ENCODE measurements around the gene GFRA4. TPM values are rescaled to one million over a fixed set of nuclear protein-coding genes. Genes with fewer than 3 reads are reported as not detected.

Gene GFRA4
- total RNA-seq, 1 experiment from 2014 or later = not detected

- H3K9me2 ChIP-seq (replicated peaks; ENCODE audit: low read length) = no peaks in the 10 kb centered on the region
- H3K36me3 ChIP-seq (ENCODE audit: low read depth, low read length) = no peaks in the 10 kb centered on the region
- DNase-seq = no peak
- H3K4me2 ChIP-seq (ENCODE audit: low read length) = no peak overlapping the region
- TF ChIP-seq CTCF (conservative IDR thresholded peaks at IDR 0.05; ENCODE audit: low read depth, low read length) (no peak), EZH2phosphoT487 (IDR thresholded peaks at IDR 0.05; ENCODE audit: borderline replicate concordance, low read length) (no peak), EZH2 (IDR thresholded peaks at IDR 0.05; ENCODE audit: low read length, unreplicated experiment) (no peak)
- no peaks in the 10 kb centered on the region for H3K9me3 ChIP-seq (ENCODE audit: low read length)
- H3F3A ChIP-seq (ENCODE audit: low read length, unreplicated experiment) = no peaks in the 10 kb centered on the region
- no TSS peak for BruUV-seq (replicated peaks)
- intact Hi-C loops (cut with micrococcal nuclease) = no loop called here
- no peak overlapping the region for H3K9ac ChIP-seq (ENCODE audit: low read length)
- H3K27ac ChIP-seq (ENCODE audit: low read length) = no peak overlapping the region
- no peak overlapping the region for H2AFZ ChIP-seq (ENCODE audit: low read length)
- no peaks in the 10 kb centered on the region for H3K27me3 ChIP-seq (ENCODE audit: low read length)
- ChIA-PET CTCF (no interaction called here), POLR2A (ENCODE audit: unreplicated experiment) (interaction anchor here (0.6 kb wide), 1 partner anchor 83 kb away, joined by 3 read pairs; no protein-coding TSS in a partner anchor)
- ATAC-seq = no peak
- no peaks in the 10 kb centered on the region for H3K79me2 ChIP-seq (ENCODE audit: low read length)
- no peak overlapping the region for H3K4me3 ChIP-seq (ENCODE audit: low read length)
- H4K20me1 ChIP-seq (ENCODE audit: low read length) = no peaks in the 10 kb centered on the region
- peaks cover 3% of the 10 kb centered on the region; the same call in 1 of the 2 replicates for H3K4me1 ChIP-seq (ENCODE audit: insufficient read depth, low read length)
Observed at GRCh38 chr20:3653921-3654320, 9.3 kb downstream of the GFRA4 start.

GRCh38 chr20:3652676-3653596 lies 10.3 kb downstream of the GFRA4 start:
- Histone ChIP-seq H3F3A (ENCODE audit: low read length, unreplicated experiment) (no peaks in the 10 kb centered on the region), H3K4me2 (ENCODE audit: low read length) (no peak overlapping the region), H3K4me3 (ENCODE audit: low read length) (no peak overlapping the region), H3K9me2 (replicated peaks; ENCODE audit: low read length) (no peaks in the 10 kb centered on the region), H3K4me1 (ENCODE audit: insufficient read depth, low read length) (peaks cover 3% of the 10 kb centered on the region; the same call in 1 of the 2 replicates), H2AFZ (ENCODE audit: low read length) (no peak overlapping the region), H3K9ac (ENCODE audit: low read length) (no peak overlapping the region), H4K20me1 (ENCODE audit: low read length) (no peaks in the 10 kb centered on the region), H3K9me3 (ENCODE audit: low read length) (no peaks in the 10 kb centered on the region), H3K27me3 (ENCODE audit: low read length) (no peaks in the 10 kb centered on the region), H3K27ac (ENCODE audit: low read length) (no peak overlapping the region), H3K36me3 (ENCODE audit: low read depth, low read length) (no peaks in the 10 kb centered on the region; the same call in 1 of the 2 replicates), H3K79me2 (ENCODE audit: low read length) (no peaks in the 10 kb centered on the region)
- DNase-seq (no peak), ATAC-seq (no peak)
- ChIA-PET CTCF (no interaction called here), POLR2A (ENCODE audit: unreplicated experiment) (no interaction called here)
- intact Hi-C loops (cut with micrococcal nuclease) = no loop called here
- BruUV-seq (replicated peaks) = no TSS peak
- no peak for TF ChIP-seq CTCF (conservative IDR thresholded peaks at IDR 0.05; ENCODE audit: low read depth, low read length)
- no peak for TF ChIP-seq EZH2phosphoT487 (IDR thresholded peaks at IDR 0.05; ENCODE audit: borderline replicate concordance, low read length)
- TF ChIP-seq EZH2 (IDR thresholded peaks at IDR 0.05; ENCODE audit: low read length, unreplicated experiment) = no peak

GRCh38 chr20:3652221-3652620 lies 11.0 kb downstream of the GFRA4 start:
- no peak for TF ChIP-seq EZH2 (IDR thresholded peaks at IDR 0.05; ENCODE audit: low read length, unreplicated experiment)
- TF ChIP-seq EZH2phosphoT487 (IDR thresholded peaks at IDR 0.05; ENCODE audit: borderline replicate concordance, low read length) = no peak
- TF ChIP-seq CTCF (conservative IDR thresholded peaks at IDR 0.05; ENCODE audit: low read depth, low read length) = no peak
- H3F3A ChIP-seq (ENCODE audit: low read length, unreplicated experiment) = no peaks in the 10 kb centered on the region
- no peaks in the 10 kb centered on the region for H3K79me2 ChIP-seq (ENCODE audit: low read length)
- H3K4me2 ChIP-seq (ENCODE audit: low read length) = no peak overlapping the region
- H4K20me1 ChIP-seq (ENCODE audit: low read length) = no peaks in the 10 kb centered on the region
- no peaks in the 10 kb centered on the region for H3K9me2 ChIP-seq (replicated peaks; ENCODE audit: low read length)
- no peak overlapping the region for H3K9ac ChIP-seq (ENCODE audit: low read length)
- H3K27me3 ChIP-seq (ENCODE audit: low read length) = no peaks in the 10 kb centered on the region
- no peak overlapping the region for H3K27ac ChIP-seq (ENCODE audit: low read length)
- ATAC-seq (no peak), DNase-seq (no peak)
- H3K4me1 ChIP-seq (ENCODE audit: insufficient read depth, low read length) = peaks cover 4% of the 10 kb centered on the region
- CTCF ChIA-PET = no interaction called here
- H2AFZ ChIP-seq (ENCODE audit: low read length) = no peak overlapping the region
- POLR2A ChIA-PET (ENCODE audit: unreplicated experiment) = no interaction called here
- no peaks in the 10 kb centered on the region; the same call in 1 of the 2 replicates for H3K36me3 ChIP-seq (ENCODE audit: low read depth, low read length)
- no peaks in the 10 kb centered on the region for H3K9me3 ChIP-seq (ENCODE audit: low read length)
- no TSS peak for BruUV-seq (replicated peaks)
- intact Hi-C loops (cut with micrococcal nuclease) = no loop called here
- no peak overlapping the region for H3K4me3 ChIP-seq (ENCODE audit: low read length)
